Upper lobe of right lung (tissue), 1 donor: Measurements from ENCODE around the gene IFNA4. TPM values are rescaled to one million over a fixed set of nuclear protein-coding genes. Genes with fewer than 3 reads are reported as not detected.

Source experiments
- ATAC-seq: fragments of 200-7000 bp; cut with Tn5 transposase; one replicate; pipeline ENCODE4 v1.9.1; 2020; ENCODE audit warnings: mild to moderate bottlenecking, moderate library complexity
- DNase-seq: peaks from one replicate; pipeline ENCODE4 v3.0.0-alpha.2; 2020
- H3K27ac ChIP-seq: fragments of 200-600 bp; one replicate; pipeline ENCODE4 v1.8.0; 2022
- H3K27me3 ChIP-seq: fragments of 200-600 bp; one replicate; pipeline ENCODE4 v1.8.0; 2022; ENCODE audit warnings: mild to moderate bottlenecking
- H3K36me3 ChIP-seq: fragments of 200-600 bp; one replicate; pipeline ENCODE4 v1.8.0; 2022
- H3K4me1 ChIP-seq: fragments of 200-600 bp; one replicate; pipeline ENCODE4 v1.8.0; 2022
- H3K4me3 ChIP-seq: fragments of 200-600 bp; one replicate; pipeline ENCODE4 v1.8.0; 2022; ENCODE audit warnings: mild to moderate bottlenecking
- H3K9me3 ChIP-seq: fragments of 200-600 bp; one replicate; pipeline ENCODE4 v1.8.0; 2022
- intact Hi-C: fragments of 100-400 bp; cut with DNase I; formaldehyde crosslinking; loops from one replicate; pipeline ENCODE4 v1.11.0; 2022
- total RNA-seq: library from RNA; stranded (reverse); fragmentation: NEBNext Ultra II Directional; extraction: Animal tissue kit (Norgen Biotek cat#: 25700); gene quantifications from one replicate; pipeline ENCODE4 v1.2.1, GENCODE V29; 2021
- TF ChIP-seq, protein P1 (sequence below): fragments of 200-600 bp; IDR thresholded peaks from one replicate; pipeline ENCODE4 v1.8.0; 2022; ENCODE audit warnings: antibody characterized with exemption
- donor health status: DM: no; HTN: yes; CAD: no; lungs with severe emphysema.

Gene IFNA4
- total RNA-seq, 1 donor from 2014 or later: not detected

DNA sequence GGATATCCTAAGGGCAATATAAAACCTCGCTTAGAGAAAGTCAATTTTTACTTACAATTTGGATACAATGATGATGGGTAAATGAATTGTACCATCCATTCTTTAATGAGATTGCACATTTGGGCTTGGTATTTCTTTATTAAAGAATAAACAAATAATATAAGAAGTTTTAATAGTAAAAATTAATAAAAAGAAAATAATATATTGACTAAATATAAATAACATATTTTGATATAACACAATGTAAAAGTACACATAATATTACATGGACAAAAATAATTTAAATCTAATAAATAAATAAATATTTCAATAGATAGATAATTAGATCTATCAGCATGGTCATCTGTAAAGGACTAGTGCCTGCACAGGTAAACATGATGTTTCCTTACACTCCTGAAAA lies 21.9 kb downstream of the IFNA4 start:
- Histone ChIP-seq H3K36me3 (no peaks in the 10 kb centered on the region), H3K4me3 (no peak overlapping the region), H3K27me3 (no peaks in the 10 kb centered on the region), H3K9me3 (no peaks in the 10 kb centered on the region), H3K27ac (no peak overlapping the region), H3K4me1 (no peaks in the 10 kb centered on the region)
- intact Hi-C loops: no loop called here
- no peak for ATAC-seq
- no peak for DNase-seq
- TF ChIP-seq, protein P1, sequence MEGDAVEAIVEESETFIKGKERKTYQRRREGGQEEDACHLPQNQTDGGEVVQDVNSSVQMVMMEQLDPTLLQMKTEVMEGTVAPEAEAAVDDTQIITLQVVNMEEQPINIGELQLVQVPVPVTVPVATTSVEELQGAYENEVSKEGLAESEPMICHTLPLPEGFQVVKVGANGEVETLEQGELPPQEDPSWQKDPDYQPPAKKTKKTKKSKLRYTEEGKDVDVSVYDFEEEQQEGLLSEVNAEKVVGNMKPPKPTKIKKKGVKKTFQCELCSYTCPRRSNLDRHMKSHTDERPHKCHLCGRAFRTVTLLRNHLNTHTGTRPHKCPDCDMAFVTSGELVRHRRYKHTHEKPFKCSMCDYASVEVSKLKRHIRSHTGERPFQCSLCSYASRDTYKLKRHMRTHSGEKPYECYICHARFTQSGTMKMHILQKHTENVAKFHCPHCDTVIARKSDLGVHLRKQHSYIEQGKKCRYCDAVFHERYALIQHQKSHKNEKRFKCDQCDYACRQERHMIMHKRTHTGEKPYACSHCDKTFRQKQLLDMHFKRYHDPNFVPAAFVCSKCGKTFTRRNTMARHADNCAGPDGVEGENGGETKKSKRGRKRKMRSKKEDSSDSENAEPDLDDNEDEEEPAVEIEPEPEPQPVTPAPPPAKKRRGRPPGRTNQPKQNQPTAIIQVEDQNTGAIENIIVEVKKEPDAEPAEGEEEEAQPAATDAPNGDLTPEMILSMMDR: no peak

DNA sequence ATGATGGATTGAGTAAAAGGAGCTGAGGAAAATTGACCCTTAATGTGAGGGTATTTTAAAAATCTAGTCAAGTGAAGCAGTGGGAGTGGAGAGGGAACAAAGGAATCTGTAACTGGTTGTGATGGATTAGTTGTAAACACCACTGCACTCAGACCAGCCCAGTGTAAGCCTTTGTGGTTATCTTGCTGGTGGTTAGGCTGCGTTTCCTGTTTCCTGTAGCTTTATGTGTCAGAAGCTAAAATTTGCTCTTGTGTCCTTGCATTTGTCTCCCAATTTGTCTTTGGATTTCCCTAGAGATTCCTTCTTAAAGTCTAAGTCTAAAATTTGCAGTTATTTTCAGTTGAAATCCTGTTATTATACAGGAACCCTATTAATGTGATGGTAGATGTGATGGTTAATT lies 27.2 kb downstream of the IFNA4 start:
- Histone ChIP-seq H3K27me3 (no peaks in the 10 kb centered on the region), H3K36me3 (no peaks in the 10 kb centered on the region), H3K27ac (no peak overlapping the region), H3K9me3 (no peaks in the 10 kb centered on the region), H3K4me3 (no peak overlapping the region), H3K4me1 (no peaks in the 10 kb centered on the region)
- DNase-seq (no peak), ATAC-seq (peak; percentile 35)
- TF ChIP-seq, protein P1: no peak
- intact Hi-C loops: no loop called here

DNA sequence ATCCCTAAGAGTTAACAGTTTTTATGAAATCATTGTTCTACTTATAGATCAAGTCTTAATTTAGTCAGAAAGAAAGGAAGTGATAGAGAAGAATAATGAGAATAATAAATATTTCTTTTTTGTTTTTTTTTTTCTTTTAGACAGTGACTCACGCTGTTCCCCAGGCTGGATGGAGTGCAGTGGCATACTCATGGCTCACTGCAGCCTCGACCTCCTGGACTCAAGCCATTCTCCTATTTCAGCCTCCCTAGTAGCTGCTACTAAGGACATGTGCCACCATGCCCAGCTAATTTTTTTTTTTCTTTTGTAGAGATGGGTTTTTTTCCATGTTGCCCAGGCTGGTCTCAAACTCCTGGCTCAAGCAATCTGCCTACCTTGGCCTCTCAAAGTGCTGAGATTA lies 31.9 kb downstream of the IFNA4 start:
- Histone ChIP-seq H3K4me1 (peaks cover 8% of the 10 kb centered on the region), H3K9me3 (no peaks in the 10 kb centered on the region), H3K27me3 (no peaks in the 10 kb centered on the region), H3K36me3 (no peaks in the 10 kb centered on the region), H3K27ac (no peak overlapping the region), H3K4me3 (no peak overlapping the region)
- intact Hi-C loops: no loop called here
- no peak for DNase-seq
- TF ChIP-seq, protein P1: no peak
- no peak for ATAC-seq

DNA sequence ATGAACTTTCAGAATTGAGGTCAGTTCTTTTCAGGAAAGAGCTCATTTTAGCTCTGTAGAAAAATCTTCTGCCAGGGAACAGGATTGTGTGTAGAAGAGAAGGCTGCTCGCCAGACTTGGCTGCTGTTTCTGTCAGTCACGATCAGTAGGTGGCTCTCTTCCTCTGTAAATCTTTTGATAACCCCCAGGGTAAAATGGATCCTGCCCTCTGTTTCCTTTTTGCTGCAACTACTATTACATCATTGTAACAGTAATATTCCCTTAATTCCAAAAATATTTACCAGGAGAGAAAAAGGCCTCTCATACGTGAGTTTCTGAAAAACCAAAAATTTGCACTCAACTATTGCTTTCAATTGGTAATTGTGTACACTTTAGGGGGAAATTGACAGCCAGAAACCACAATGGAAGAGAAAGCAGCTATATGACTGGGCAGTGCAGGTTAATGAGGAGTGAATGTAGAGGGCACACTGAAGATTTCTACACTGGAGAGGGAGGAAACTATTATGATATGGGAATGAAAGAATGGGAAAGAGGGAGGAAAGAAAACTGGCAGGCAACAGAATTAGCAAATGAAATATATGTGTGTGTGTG lies 33.3 kb downstream of the IFNA4 start:
- Histone ChIP-seq H3K4me3 (no peak overlapping the region), H3K27ac (no peak overlapping the region), H3K4me1 (peaks cover 8% of the 10 kb centered on the region), H3K36me3 (no peaks in the 10 kb centered on the region), H3K9me3 (no peaks in the 10 kb centered on the region), H3K27me3 (no peaks in the 10 kb centered on the region)
- intact Hi-C loops: no loop called here
- ATAC-seq: peak; percentile 66
- no peak for DNase-seq
- TF ChIP-seq, protein P1: peak; percentile 24

DNA sequence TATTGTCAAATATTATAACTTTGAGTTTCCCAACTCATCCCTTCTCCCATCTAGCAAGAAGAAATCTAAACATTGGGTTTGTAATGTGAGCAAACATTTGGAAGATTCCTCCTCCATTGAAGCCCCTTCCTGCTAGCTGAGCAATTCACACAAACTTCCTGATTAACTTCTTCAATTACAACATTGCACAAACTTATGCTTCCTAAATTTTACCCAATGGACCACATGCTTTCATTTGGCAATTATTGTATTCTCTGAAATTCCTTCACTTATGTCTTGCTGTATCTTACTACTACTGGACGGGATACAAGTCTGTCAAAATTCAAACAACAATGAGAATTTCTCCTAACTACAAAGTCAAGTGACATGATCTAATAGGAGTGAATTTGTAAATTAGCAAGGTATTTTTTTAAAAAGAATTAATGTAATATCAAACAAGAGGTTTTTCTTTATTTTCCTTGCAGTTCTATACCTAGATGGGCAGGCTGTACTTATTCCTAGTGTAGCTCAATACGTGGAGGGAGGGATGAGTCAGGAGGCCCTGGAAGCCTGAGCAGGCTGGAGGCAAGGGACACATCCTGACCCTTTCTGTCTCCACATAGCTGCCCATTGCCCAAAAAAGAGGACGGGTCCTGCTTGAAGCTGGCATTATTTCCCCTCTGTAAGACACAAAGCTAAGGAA lies 33.9 kb downstream of the IFNA4 start:
- Histone ChIP-seq H3K4me3 (no peak overlapping the region), H3K9me3 (no peaks in the 10 kb centered on the region), H3K27me3 (no peaks in the 10 kb centered on the region), H3K27ac (no peak overlapping the region), H3K4me1 (peaks cover 8% of the 10 kb centered on the region), H3K36me3 (no peaks in the 10 kb centered on the region)
- TF ChIP-seq, protein P1: no peak
- ATAC-seq (peak; percentile 37), DNase-seq (no peak)
- intact Hi-C loops: no loop called here
